GM12874 (cell line): ENCODE results near the gene PAPSS2.

Experiments
- TF ChIP-seq, protein P1 (sequence below): IDR thresholded peaks from 2 replicates; pipeline ENCODE4 v1.5.1; 2011; ENCODE audit warnings: low read depth, mild to moderate bottlenecking, control low read depth, low read length, moderate library complexity; ENCODE audit not compliant: insufficient read depth

Gene PAPSS2

DNA sequence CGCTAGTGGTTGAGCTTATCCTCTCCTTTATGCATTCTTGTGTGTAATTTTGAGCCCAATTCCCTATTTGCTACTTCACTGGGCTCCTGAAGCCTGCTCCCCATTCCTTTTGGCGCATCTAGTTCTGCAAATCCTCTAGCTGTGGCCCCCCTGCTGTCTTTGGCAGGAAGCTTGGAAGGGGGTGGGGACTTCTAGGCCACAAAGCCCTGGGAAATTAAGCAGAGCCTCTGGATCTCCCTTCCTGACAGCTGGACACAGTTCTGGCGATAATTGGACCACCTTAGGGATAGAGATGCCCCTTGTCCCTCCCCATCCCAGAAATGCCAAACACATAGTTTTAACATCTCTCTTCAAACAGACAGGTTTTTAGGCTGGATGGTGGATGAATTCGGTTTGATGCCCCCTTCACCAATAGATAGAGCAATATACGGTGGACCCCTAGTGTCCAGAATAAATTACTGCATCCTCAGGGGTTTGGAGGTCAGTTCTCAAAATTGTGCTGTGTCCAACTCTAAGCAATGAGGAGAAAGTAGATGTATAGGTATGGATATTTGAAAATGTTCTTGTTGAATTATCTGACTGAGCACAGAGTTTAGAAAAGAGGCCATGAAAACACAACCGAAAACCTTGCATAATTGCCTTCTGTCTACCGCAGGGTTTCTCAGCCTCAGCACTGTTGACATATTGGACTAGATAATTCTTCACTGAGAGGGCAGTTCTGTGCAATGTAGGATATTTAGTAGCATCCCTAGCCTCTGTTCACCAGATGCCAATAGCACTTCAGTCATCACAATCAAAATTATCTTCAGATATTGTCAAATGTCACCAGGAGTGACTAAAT lies 75.5 kb downstream of the PAPSS2 start:
- TF ChIP-seq, protein P1, sequence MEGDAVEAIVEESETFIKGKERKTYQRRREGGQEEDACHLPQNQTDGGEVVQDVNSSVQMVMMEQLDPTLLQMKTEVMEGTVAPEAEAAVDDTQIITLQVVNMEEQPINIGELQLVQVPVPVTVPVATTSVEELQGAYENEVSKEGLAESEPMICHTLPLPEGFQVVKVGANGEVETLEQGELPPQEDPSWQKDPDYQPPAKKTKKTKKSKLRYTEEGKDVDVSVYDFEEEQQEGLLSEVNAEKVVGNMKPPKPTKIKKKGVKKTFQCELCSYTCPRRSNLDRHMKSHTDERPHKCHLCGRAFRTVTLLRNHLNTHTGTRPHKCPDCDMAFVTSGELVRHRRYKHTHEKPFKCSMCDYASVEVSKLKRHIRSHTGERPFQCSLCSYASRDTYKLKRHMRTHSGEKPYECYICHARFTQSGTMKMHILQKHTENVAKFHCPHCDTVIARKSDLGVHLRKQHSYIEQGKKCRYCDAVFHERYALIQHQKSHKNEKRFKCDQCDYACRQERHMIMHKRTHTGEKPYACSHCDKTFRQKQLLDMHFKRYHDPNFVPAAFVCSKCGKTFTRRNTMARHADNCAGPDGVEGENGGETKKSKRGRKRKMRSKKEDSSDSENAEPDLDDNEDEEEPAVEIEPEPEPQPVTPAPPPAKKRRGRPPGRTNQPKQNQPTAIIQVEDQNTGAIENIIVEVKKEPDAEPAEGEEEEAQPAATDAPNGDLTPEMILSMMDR: peak; percentile 70

- TF ChIP-seq, protein P1: no peak
These were observed 80.0 kb downstream of the PAPSS2 start for GRCh38 chr10:87739703-87740102.

GRCh38 chr10:87740254-87740655 lies 80.6 kb downstream of the PAPSS2 start:
- TF ChIP-seq, protein P1: no peak

DNA sequence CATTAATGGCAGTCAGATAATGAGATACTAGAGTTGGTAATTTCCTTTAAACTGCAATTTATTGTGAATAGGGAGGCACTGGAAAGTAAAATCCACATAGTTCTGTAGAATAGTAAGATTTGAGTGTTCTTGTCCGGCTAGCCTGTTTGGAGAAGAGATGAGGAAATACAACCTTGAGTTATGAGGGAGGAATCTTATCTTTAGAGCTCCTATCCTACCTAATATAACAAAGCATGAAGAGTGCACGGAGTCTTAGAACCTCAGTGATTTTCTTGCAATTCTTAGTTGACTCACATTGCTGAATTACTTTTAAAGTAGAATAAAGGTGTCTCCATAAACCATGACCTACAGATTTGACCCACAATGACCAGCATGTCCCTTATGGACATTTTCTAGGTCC lies 84.9 kb downstream of the PAPSS2 start:
- TF ChIP-seq, protein P1: no peak

- TF ChIP-seq, protein P1: no peak
These were observed 87.2 kb downstream of the PAPSS2 start for GRCh38 chr10:87746911-87747310.

GRCh38 chr10:87750001-87750671 lies 90.5 kb downstream of the PAPSS2 start:
- TF ChIP-seq, protein P1: no peak

DNA sequence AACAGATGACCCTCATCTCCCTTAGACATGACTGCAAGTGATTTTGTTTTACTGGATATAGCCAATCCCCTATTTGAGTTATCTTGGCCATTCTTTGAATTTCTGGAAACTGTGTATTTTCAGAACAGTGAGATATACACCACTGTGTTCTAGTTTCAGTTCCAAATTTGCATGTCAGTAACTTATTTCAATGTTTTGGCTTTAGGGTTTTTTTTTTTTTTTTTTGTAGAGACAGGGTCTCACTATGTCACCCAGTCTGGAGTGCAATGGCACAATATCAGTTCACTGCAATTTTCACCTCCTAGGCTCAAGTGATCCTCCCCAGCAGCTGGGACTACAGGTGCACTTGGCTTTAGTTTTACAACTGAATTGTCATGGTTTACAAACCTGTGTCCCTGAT lies 91.1 kb downstream of the PAPSS2 start:
- TF ChIP-seq, protein P1: no peak
